Measurements from ENCODE around the gene PLCXD1. TPM values are rescaled to one million over a fixed set of nuclear protein-coding genes. Genes with fewer than 3 reads are reported as not detected.

The PLCXD1 gene
- total RNA-seq, 4 donors from 2014 or later: 2.1 to 8.9 (median 2.4) TPM

DNA sequence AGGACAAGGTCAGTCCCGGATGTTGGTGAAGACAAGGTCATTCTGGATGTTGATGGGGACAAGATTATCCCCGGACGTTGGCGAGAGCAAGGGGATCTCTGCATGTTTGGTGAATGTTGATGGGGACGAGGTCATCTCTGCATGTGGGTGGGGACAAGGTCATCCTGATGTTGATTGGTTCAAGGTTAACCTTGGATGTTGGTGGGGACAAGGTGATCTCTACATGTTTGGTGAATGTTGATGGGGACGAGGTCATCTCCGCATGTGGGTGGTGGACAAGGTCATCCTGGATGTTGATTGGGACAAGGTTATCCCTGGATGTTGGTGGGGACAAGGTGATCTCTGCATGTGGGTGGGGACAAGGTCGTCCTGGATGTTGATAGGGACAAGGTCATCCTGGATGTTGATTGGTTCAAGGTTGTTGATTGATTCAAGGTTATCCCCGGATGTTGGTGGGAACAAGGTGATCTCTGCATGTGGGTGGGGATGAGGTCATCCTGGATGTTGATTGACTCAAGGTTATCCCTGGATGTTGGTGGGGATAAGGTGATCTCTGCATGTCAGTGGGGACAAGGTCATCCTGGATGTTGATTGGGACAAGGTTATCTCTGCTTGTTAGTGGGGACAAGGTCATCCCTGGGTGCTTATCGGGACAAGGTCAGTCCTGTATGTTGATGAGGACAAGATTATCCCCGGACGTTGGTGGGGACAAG is 28.8 kb upstream of the PLCXD1 start:
- DNase-seq (ENCODE audit: extremely low spot score): peak; percentile 85
- no peaks in the 10 kb centered on the region for H3K27me3 ChIP-seq
- no peak overlapping the region for H3K4me3 ChIP-seq
- no peaks in the 10 kb centered on the region for H3K36me3 ChIP-seq
- no peaks in the 10 kb centered on the region for H3K9me3 ChIP-seq
- TF ChIP-seq, protein P1, sequence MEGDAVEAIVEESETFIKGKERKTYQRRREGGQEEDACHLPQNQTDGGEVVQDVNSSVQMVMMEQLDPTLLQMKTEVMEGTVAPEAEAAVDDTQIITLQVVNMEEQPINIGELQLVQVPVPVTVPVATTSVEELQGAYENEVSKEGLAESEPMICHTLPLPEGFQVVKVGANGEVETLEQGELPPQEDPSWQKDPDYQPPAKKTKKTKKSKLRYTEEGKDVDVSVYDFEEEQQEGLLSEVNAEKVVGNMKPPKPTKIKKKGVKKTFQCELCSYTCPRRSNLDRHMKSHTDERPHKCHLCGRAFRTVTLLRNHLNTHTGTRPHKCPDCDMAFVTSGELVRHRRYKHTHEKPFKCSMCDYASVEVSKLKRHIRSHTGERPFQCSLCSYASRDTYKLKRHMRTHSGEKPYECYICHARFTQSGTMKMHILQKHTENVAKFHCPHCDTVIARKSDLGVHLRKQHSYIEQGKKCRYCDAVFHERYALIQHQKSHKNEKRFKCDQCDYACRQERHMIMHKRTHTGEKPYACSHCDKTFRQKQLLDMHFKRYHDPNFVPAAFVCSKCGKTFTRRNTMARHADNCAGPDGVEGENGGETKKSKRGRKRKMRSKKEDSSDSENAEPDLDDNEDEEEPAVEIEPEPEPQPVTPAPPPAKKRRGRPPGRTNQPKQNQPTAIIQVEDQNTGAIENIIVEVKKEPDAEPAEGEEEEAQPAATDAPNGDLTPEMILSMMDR (IDR thresholded peaks at IDR 0.05): no peak
- no peak for TF ChIP-seq POLR2A (IDR thresholded peaks at IDR 0.05; ENCODE audit: low read depth)
- TF ChIP-seq POLR2AphosphoS5 (IDR thresholded peaks at IDR 0.05): no peak
- TF ChIP-seq EP300 (IDR thresholded peaks at IDR 0.05): no peak
- 83% methylated on average over 12 of the region's 12 CpGs for WGBS
- intact Hi-C loops (cut with DNase I): no loop called here
- H3K27ac ChIP-seq (replicated peaks in 1 of 4): no peak overlapping the region
- H3K4me1 ChIP-seq: no peaks in the 10 kb centered on the region

- Histone ChIP-seq H3K9me3 (no peaks in the 10 kb centered on the region), H3K36me3 (no peaks in the 10 kb centered on the region), H3K27me3 (peaks cover 0 to 2% (median 0%) of the 10 kb centered on the region in 4 donors), H3K27ac (replicated peaks in 1 of 4) (no peak overlapping the region), H3K4me1 (no peaks in the 10 kb centered on the region), H3K4me3 (no peak overlapping the region)
- WGBS: 94% methylated on average over 3 of the region's 3 CpGs
- TF ChIP-seq POLR2AphosphoS5 (IDR thresholded peaks at IDR 0.05): no peak
- TF ChIP-seq, protein P1 (IDR thresholded peaks at IDR 0.05): no peak
- no peak for TF ChIP-seq EP300 (IDR thresholded peaks at IDR 0.05)
- TF ChIP-seq POLR2A (IDR thresholded peaks at IDR 0.05; ENCODE audit: low read depth): no peak
- DNase-seq (ENCODE audit: extremely low spot score): no peak
- intact Hi-C loops (cut with DNase I): no loop called here
Measured at GRCh38 chrX:252957-253291, 28.3 kb upstream of the PLCXD1 start.

DNA sequence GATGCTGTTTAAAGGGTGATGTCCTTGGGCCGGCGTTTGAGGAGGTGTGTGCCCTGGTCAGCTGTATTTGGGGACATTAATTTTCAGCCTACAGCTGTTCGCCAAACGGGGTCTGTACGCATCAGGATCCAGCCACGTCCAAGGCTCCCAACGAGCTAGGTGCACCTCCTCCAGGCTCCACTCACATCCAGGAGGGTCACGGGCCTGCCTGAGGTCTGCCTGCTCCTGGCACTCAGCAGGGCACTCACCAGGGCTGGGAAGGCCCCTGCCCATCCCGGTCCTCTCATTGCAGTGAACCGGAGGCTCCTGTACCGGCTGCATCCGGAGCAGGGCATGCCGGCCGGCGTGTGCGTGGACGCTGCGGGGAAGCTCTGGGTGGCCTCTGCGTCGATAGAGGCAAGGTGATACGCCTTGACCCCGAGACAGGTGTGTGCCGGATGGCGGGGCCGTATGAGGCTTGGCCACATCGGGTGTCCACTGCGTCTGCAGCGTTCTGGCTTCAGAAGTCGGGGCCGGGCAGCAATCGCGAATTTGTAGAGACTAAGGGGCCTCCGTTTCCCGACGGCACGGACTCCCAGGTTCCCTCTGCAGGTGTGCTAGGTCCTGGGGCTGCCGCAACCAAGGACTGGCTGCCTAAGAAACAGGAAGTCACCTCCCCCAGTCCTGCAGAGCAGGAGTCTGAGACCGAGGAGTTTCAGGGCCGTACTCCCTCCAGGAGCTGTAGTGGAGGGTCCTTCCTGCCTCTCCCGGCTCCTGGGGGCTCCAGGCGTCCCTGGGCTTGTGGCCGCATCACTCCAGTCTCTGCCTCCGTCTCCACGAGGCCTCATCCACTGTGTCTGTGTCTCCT is 27.5 kb upstream of the PLCXD1 start:
- intact Hi-C loops (cut with DNase I): no loop called here
- Histone ChIP-seq H3K27ac (replicated peaks in 1 of 4) (no peak overlapping the region), H3K4me1 (no peaks in the 10 kb centered on the region), H3K36me3 (no peaks in the 10 kb centered on the region), H3K4me3 (no peak overlapping the region), H3K27me3 (peaks cover 0 to 10% (median 0%) of the 10 kb centered on the region in 4 donors), H3K9me3 (no peaks in the 10 kb centered on the region)
- peak; percentile 70 for DNase-seq (ENCODE audit: extremely low spot score)
- no peak for TF ChIP-seq POLR2AphosphoS5 (IDR thresholded peaks at IDR 0.05)
- TF ChIP-seq EP300 (IDR thresholded peaks at IDR 0.05): no peak
- no peak for TF ChIP-seq POLR2A (IDR thresholded peaks at IDR 0.05; ENCODE audit: low read depth)
- TF ChIP-seq, protein P1 (IDR thresholded peaks at IDR 0.05): no peak
- WGBS: 85% methylated on average over 38 of the region's 44 CpGs

GRCh38 chrX:254630-255215 is 26.5 kb upstream of the PLCXD1 start:
- no peaks in the 10 kb centered on the region for H3K9me3 ChIP-seq
- H3K4me1 ChIP-seq: no peaks in the 10 kb centered on the region
- no peak overlapping the region for H3K4me3 ChIP-seq
- WGBS: 96% methylated on average over 12 of the region's 27 CpGs
- H3K27me3 ChIP-seq: peaks cover 0 to 10% (median 0%) of the 10 kb centered on the region in 4 donors
- H3K36me3 ChIP-seq: no peaks in the 10 kb centered on the region
- TF ChIP-seq, protein P1 (IDR thresholded peaks at IDR 0.05): no peak
- no peak for TF ChIP-seq POLR2A (IDR thresholded peaks at IDR 0.05; ENCODE audit: low read depth)
- no peak for TF ChIP-seq POLR2AphosphoS5 (IDR thresholded peaks at IDR 0.05)
- TF ChIP-seq EP300 (IDR thresholded peaks at IDR 0.05): no peak
- peak; percentile 64 for DNase-seq (ENCODE audit: extremely low spot score)
- no peak overlapping the region for H3K27ac ChIP-seq (replicated peaks in 1 of 4)
- intact Hi-C loops (cut with DNase I): no loop called here
